Measurements from ENCODE around the gene FIBP.
A peak's percentile ranks its signal among the peaks of the same experiment; 100 is the strongest.

Gene FIBP

GRCh38 chr11:65862191-65862735, 26.0 kb downstream of the FIBP start:
- H3K4me3 ChIP-seq (ENCODE audit: low read depth, low read length) = no peak overlapping the region
- no peak for TF ChIP-seq CTCF (IDR thresholded peaks at IDR 0.05; ENCODE audit: insufficient read depth, low read depth, low read length, missing control alignments)
- peak; percentile 1 for DNase-seq (ENCODE audit: low read depth)

DNA sequence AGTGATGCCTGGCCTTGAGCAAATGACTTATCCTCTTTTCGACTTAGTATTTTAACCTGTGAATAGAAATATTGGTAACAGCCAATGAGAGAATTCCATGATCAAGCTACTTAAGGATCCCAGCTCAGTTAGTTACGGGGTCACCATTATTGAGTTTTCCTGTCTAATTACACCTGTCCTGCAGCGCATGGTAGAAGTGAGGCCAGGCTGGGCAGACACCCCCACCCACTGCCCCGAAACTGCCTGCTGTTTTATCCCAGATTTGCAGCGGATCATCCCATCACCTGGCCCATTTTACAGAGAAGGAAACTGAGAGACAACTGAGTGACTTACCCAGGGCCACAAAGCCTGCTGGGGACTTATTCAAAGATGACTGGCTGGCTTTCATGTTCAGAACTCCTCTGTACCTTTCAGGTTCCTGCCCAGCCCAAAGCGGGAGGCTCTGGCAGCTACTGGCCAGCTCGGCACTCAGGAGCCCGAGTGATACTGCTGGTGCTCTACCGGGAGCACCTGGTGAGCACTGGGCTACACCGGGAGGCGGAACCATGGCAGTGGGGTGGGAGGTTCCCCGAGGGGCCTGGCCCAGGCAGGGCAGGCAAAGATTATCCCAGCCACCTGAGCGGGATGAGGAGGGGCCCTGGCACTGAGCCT, 26.6 kb downstream of the FIBP start:
- DNase-seq (ENCODE audit: low read depth) = peak; percentile 6
- no peak for TF ChIP-seq CTCF (IDR thresholded peaks at IDR 0.05; ENCODE audit: insufficient read depth, low read depth, low read length, missing control alignments)

GRCh38 chr11:65861165-65861505, 27.1 kb downstream of the FIBP start:
- TF ChIP-seq CTCF (IDR thresholded peaks at IDR 0.05; ENCODE audit: insufficient read depth, low read depth, low read length, missing control alignments) = no peak
- peak overlapping the region; percentile 68 for H3K4me3 ChIP-seq (ENCODE audit: low read depth, low read length)
- no peak for DNase-seq (ENCODE audit: low read depth)

More for the DNA sequence above, 26.6 kb downstream of the FIBP start:
- H3K4me3 ChIP-seq (ENCODE audit: low read depth, low read length) = peak overlapping the region; percentile 68

DNA sequence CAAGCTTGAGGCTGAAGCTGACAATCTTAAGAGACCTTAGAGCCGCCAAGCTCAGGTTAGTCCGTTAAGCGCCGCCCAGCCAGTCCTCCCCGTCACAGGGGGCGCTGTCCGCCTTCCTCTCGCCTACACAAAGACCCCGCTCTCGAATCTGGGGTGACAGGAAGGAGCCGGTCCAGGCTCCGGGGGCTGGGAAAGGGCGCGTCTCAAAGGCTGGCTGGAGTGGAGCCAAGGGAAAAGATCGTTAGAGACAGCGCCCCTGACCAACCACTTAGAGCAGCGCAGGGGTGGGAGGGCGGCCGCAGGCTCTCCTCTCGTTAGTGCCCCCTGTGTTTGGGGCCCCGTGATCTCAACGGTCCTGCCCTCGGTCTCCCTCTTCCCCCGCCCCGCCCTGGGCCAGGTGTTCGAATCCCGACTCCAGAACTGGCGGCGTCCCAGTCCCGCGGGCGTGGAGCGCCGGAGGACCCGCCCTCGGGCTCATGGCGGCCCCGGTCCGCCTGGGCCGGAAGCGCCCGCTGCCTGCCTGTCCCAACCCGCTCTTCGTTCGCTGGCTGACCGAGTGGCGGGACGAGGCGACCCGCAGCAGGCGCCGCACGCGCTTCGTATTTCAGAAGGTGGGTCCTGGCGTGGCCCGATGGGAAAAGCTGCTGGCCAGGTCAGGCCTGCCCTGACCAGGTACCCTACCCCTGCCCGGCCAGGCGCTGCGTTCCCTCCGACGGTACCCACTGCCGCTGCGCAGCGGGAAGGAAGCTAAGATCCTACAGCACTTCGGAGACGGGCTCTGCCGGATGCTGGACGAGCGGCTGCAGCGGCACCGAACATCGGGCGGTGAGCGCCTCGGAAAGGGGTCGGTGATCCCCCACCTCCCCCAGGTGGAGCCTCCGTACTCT, 27.8 kb downstream of the FIBP start, which contains the start of gene MUS81:
Gene MUS81, plus strand, starts transcription at position 156 of the 887 bp plus-strand sequence. Its CDS starts 321 bp downstream, at position 477.
- peak; percentile 99 for DNase-seq (ENCODE audit: low read depth)
- peak; percentile 81 for TF ChIP-seq CTCF (IDR thresholded peaks at IDR 0.05; ENCODE audit: insufficient read depth, low read depth, low read length, missing control alignments)
- peak within 1 kb of the TSS; percentile 69 for H3K4me3 ChIP-seq (ENCODE audit: low read depth, low read length)

GRCh38 chr11:65859812-65860277, 28.4 kb downstream of the FIBP start:
- TF ChIP-seq CTCF (IDR thresholded peaks at IDR 0.05; ENCODE audit: insufficient read depth, low read depth, low read length, missing control alignments) = no peak
- no peak for DNase-seq (ENCODE audit: low read depth)
- H3K4me3 ChIP-seq (ENCODE audit: low read depth, low read length) = peak overlapping the region; percentile 68

- peak; percentile 100 for DNase-seq (ENCODE audit: low read depth)
- no peak for TF ChIP-seq CTCF (IDR thresholded peaks at IDR 0.05; ENCODE audit: insufficient read depth, low read depth, low read length, missing control alignments)
- peak overlapping the region; percentile 69 for H3K4me3 ChIP-seq (ENCODE audit: low read depth, low read length)
Observed at GRCh38 chr11:65859095-65859811, 29.0 kb downstream of the FIBP start.

All from GM12865 (cell line).